Smooth muscle cell (in vitro differentiated cells): ENCODE data around the gene CLEC16A. TPM values are rescaled to one million over a fixed set of nuclear protein-coding genes. Genes with fewer than 3 reads are reported as not detected.

Experiments used
- DNase-seq: peaks from one replicate; lab custom pipeline; 2025; ENCODE audit not compliant: unreplicated experiment; lab: John Stamatoyannopoulos, UW
- H2AFZ ChIP-seq: fragments of 200-600 bp; sonication (generic); 2 replicates; pipeline ENCODE4 v1.6.0; 2016; ENCODE audit warnings: antibody characterized with exemption, low read depth, mild to moderate bottlenecking
- H3F3A ChIP-seq: fragments of 200-600 bp; sonication (generic); 2 replicates; pipeline ENCODE4 v1.6.0; 2017; ENCODE audit warnings: antibody characterized with exemption, low read depth
- H3K27ac ChIP-seq: fragments of 200-600 bp; sonication (generic); 2 replicates; pipeline ENCODE4 v1.5.1; 2016; ENCODE audit warnings: low read depth, mild to moderate bottlenecking
- H3K27me3 ChIP-seq: fragments of 200-600 bp; sonication (generic); 2 replicates; pipeline ENCODE4 v1.6.1; 2016; ENCODE audit warnings: low read depth, mild to moderate bottlenecking
- H3K36me3 ChIP-seq: fragments of 200-600 bp; sonication (generic); 2 replicates; pipeline ENCODE4 v1.5.1; 2016; ENCODE audit warnings: low read depth
- H3K4me1 ChIP-seq: fragments of 200-600 bp; sonication (generic); 2 replicates; pipeline ENCODE4 v1.5.1; 2016; ENCODE audit warnings: low read depth
- H3K4me2 ChIP-seq: fragments of 200-600 bp; sonication (generic); 2 replicates; pipeline ENCODE4 v1.6.0; 2016; ENCODE audit warnings: mild to moderate bottlenecking
- H3K4me3 ChIP-seq: fragments of 200-600 bp; sonication (generic); 2 replicates; pipeline ENCODE4 v1.5.1; 2016; ENCODE audit warnings: mild to moderate bottlenecking
- H3K79me2 ChIP-seq: fragments of 200-600 bp; sonication (generic); 2 replicates; pipeline ENCODE4 v1.6.0; 2016; ENCODE audit warnings: low read depth, mild to moderate bottlenecking
- H3K9ac ChIP-seq: fragments of 200-600 bp; sonication (generic); 2 replicates; pipeline ENCODE4 v1.6.0; 2016; ENCODE audit warnings: low read depth
- H3K9me3 ChIP-seq: fragments of 200-600 bp; sonication (generic); replicated peaks from 2 replicates; pipeline ENCODE4 v1.5.1; 2016; ENCODE audit warnings: low read depth
- H4K20me1 ChIP-seq: fragments of 200-600 bp; sonication (generic); 2 replicates; pipeline ENCODE4 v1.6.0; 2016; ENCODE audit warnings: low read depth
- CTCF ChIP-seq: fragments of 200-600 bp; sonication (generic); IDR thresholded peaks from 2 replicates; pipeline ENCODE4 v1.5.1; 2017; ENCODE audit warnings: borderline replicate concordance, mild to moderate bottlenecking, antibody characterized with exemption; ENCODE audit not compliant: insufficient read depth, poor library complexity, severe bottlenecking
- whole genome bisulfite sequencing: methylation state at CpG from one replicate; pipeline ENCODE4 v1.1.7; 2016; ENCODE audit warnings: low lambda C conversion rate; 5-methylcytosine and 5-hydroxymethylcytosine counted together
- polyA plus RNA-seq: library from polyadenylated mRNA; unstranded; fragments of >200 nt; fragmentation: Nextera tagmentation; extraction: Ambion mirVana; gene quantifications from 2 replicates; pipeline ENCODE4 v1.2.1, GENCODE V29; 2016
- total RNA-seq: library from RNA; depleted of rRNA; stranded (reverse); fragments of >200 nt; gene quantifications from 2 replicates; pipeline ENCODE4 v1.2.3, GENCODE V29; 2014

CLEC16A gene
- total and polyA plus RNA-seq, 2 experiments from 2014 or later, result 12.6 to 16.2 TPM

- no peak overlapping the region for H3K4me2 ChIP-seq
- H2AFZ ChIP-seq, result no peak overlapping the region
- TF ChIP-seq CTCF, result no peak
- no peaks in the 10 kb centered on the region for H3K9me3 ChIP-seq
- WGBS, result 98% methylated on average over 6 of the region's 6 CpGs
- H3K79me2 ChIP-seq, result no peaks in the 10 kb centered on the region
- DNase-seq, result no peak
- no peaks in the 10 kb centered on the region for H3K36me3 ChIP-seq
- H3K4me3 ChIP-seq, result no peak overlapping the region
- no peak overlapping the region for H3K9ac ChIP-seq
- H3K27me3 ChIP-seq, result no peaks in the 10 kb centered on the region
- peaks cover 20% of the 10 kb centered on the region for H3F3A ChIP-seq
- peaks cover 12% of the 10 kb centered on the region for H4K20me1 ChIP-seq
- H3K27ac ChIP-seq, result peak overlapping the region; percentile 93
- peaks cover 15% of the 10 kb centered on the region for H3K4me1 ChIP-seq
Measured at GRCh38 chr16:10993649-10994048, 49.3 kb downstream of the CLEC16A start.

GRCh38 chr16:10994571-10994970 is 50.2 kb downstream of the CLEC16A start:
- no peaks in the 10 kb centered on the region for H3K9me3 ChIP-seq
- no peaks in the 10 kb centered on the region for H3K79me2 ChIP-seq
- WGBS, result 85% methylated on average over 6 of the region's 6 CpGs
- TF ChIP-seq CTCF, result no peak
- no peak for DNase-seq
- no peak overlapping the region for H3K4me2 ChIP-seq
- peaks cover 15% of the 10 kb centered on the region for H3K4me1 ChIP-seq
- H3K36me3 ChIP-seq, result no peaks in the 10 kb centered on the region
- H3F3A ChIP-seq, result peaks cover 20% of the 10 kb centered on the region
- no peak overlapping the region for H2AFZ ChIP-seq
- H3K27ac ChIP-seq, result no peak overlapping the region
- H3K4me3 ChIP-seq, result no peak overlapping the region
- peaks cover 12% of the 10 kb centered on the region for H4K20me1 ChIP-seq
- H3K9ac ChIP-seq, result no peak overlapping the region
- H3K27me3 ChIP-seq, result no peaks in the 10 kb centered on the region

- Histone ChIP-seq H3K4me1 (peaks cover 15% of the 10 kb centered on the region), H3K4me2 (no peak overlapping the region), H3K79me2 (no peaks in the 10 kb centered on the region), H3K27me3 (no peaks in the 10 kb centered on the region), H3F3A (peaks cover 20% of the 10 kb centered on the region), H4K20me1 (peaks cover 12% of the 10 kb centered on the region), H3K9ac (no peak overlapping the region), H3K27ac (no peak overlapping the region), H3K9me3 (no peaks in the 10 kb centered on the region), H2AFZ (no peak overlapping the region), H3K36me3 (no peaks in the 10 kb centered on the region), H3K4me3 (no peak overlapping the region)
- 90% methylated on average over 5 of the region's 5 CpGs for WGBS
- no peak for DNase-seq
- no peak for TF ChIP-seq CTCF
Measured at GRCh38 chr16:10995565-10995964, 51.2 kb downstream of the CLEC16A start.

GRCh38 chr16:10997485-10997884 is 53.1 kb downstream of the CLEC16A start:
- H3K4me1 ChIP-seq, result peaks cover 9% of the 10 kb centered on the region
- no peaks in the 10 kb centered on the region for H3K27me3 ChIP-seq
- H3K4me3 ChIP-seq, result no peak overlapping the region
- 97% methylated on average over 4 of the region's 4 CpGs for WGBS
- H3K36me3 ChIP-seq, result no peaks in the 10 kb centered on the region
- no peaks in the 10 kb centered on the region for H3K79me2 ChIP-seq
- no peak overlapping the region for H3K27ac ChIP-seq
- no peak overlapping the region for H3K4me2 ChIP-seq
- no peak for DNase-seq
- TF ChIP-seq CTCF, result no peak
- H4K20me1 ChIP-seq, result peaks cover 2% of the 10 kb centered on the region
- no peaks in the 10 kb centered on the region for H3K9me3 ChIP-seq
- peaks cover 14% of the 10 kb centered on the region for H3F3A ChIP-seq
- no peak overlapping the region for H3K9ac ChIP-seq
- no peak overlapping the region for H2AFZ ChIP-seq
